Measurements from ENCODE around the gene PLCL1. TPM values are rescaled to one million over a fixed set of nuclear protein-coding genes. Genes with fewer than 3 reads are reported as not detected.

Gene PLCL1
- polyA plus RNA-seq, 3 donors: 0.69 to 1.4 (median 0.79) TPM

DNA sequence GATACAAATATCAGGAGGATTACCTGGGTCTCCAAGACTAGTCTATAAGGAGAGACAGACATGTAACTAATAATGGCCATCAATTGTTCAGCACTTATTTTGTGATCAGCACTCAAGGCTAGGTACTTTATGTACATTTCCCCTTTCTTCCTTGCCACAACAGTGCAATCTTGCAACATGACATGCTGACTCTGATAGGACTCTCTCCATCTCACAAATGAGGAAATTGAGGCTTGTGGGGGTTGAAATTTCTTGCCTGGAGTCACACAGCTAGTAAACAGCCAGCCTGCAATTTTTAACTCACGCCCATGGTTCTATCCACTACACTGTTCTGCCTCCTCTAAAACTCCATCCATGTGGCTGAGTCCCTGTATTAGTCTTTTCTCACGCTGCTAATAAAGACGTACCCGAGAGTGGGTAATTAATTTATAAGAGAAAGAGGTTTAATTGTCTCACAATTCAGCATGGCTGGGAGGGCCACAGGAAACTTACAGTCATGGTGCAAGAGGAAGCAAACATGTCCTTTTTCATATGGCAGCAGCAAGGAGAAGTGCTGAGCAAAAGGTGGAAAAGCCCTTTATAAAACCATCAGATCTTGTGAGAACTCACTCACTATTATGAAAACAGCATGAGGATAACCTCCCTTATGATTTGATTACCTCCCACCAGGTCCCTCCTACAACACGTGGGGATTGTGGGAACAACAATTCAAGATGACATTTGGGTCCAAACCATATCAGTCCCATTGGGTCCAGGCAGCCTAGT lies 302.4 kb downstream of the PLCL1 start:
- Histone ChIP-seq H3K27ac (ENCODE audit: low read depth in 1 of 2, low read length in 2 of 2) (peak overlapping the region; percentile 29 to 80), H3K4me1 (ENCODE audit: control insufficient read depth in 1 of 2, insufficient read depth in 2 of 2, low read length in 2 of 2) (peaks cover 21 to 23% of the 10 kb centered on the region in 2 donors), H4K20me1 (ENCODE audit: insufficient read depth, low read length) (no peaks in the 10 kb centered on the region), H2AFZ (ENCODE audit: insufficient read depth, low read depth, low read length, poor library complexity, severe bottlenecking) (peak overlapping the region; percentile 4), H3K27me3 (ENCODE audit: control insufficient read depth in 2 of 2, insufficient read depth in 2 of 2, low read length in 2 of 2) (no peaks in the 10 kb centered on the region), H3K9me3 (replicated peaks in 1 of 2; ENCODE audit: control insufficient read depth in 1 of 2, insufficient read depth in 1 of 2, low read length in 2 of 2) (no peaks in the 10 kb centered on the region), H3K9ac (ENCODE audit: insufficient read depth, low read length, poor library complexity, severe bottlenecking) (no peak overlapping the region), H3K4me3 (replicated peaks in 1 of 3; ENCODE audit: low read depth in 2 of 3, low read length in 3 of 3) (peak overlapping the region in 1 of 3 experiments; percentile 1), H3K36me3 (replicated peaks in 1 of 2; ENCODE audit: control insufficient read depth in 1 of 2, insufficient read depth in 2 of 2, low read length in 2 of 2) (no peaks in the 10 kb centered on the region), H3K79me2 (ENCODE audit: insufficient read depth, low read length) (no peaks in the 10 kb centered on the region), H3K4me2 (replicated peaks; ENCODE audit: extremely low read depth, low read length, poor library complexity, severe bottlenecking) (peak overlapping the region; percentile 1)
- peak; percentile 73 to 84 (median 73) for DNase-seq
- Mint-ChIP-seq H3K9me3 (peaks cover 0 to 7% (median 0%) of the 10 kb centered on the region in 7 donors), H3K4me3 (no peak overlapping the region), H3K36me3 (peaks cover 2 to 6% of the 10 kb centered on the region in 2 donors), H3K27me3 (ENCODE audit: low read depth in 3 of 3) (peaks cover 0 to 2% (median 0%) of the 10 kb centered on the region in 3 donors), H3K27ac (peak overlapping the region; percentile 78 to 93 (median 87)), H3K4me1 (peaks cover 22% of the 10 kb centered on the region)
- 40% methylated on average over 1 of the region's 5 CpGs for WGBS (ENCODE audit: insufficient coverage)
- TF ChIP-seq, protein P1, sequence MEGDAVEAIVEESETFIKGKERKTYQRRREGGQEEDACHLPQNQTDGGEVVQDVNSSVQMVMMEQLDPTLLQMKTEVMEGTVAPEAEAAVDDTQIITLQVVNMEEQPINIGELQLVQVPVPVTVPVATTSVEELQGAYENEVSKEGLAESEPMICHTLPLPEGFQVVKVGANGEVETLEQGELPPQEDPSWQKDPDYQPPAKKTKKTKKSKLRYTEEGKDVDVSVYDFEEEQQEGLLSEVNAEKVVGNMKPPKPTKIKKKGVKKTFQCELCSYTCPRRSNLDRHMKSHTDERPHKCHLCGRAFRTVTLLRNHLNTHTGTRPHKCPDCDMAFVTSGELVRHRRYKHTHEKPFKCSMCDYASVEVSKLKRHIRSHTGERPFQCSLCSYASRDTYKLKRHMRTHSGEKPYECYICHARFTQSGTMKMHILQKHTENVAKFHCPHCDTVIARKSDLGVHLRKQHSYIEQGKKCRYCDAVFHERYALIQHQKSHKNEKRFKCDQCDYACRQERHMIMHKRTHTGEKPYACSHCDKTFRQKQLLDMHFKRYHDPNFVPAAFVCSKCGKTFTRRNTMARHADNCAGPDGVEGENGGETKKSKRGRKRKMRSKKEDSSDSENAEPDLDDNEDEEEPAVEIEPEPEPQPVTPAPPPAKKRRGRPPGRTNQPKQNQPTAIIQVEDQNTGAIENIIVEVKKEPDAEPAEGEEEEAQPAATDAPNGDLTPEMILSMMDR (IDR thresholded peaks at IDR 0.05): no peak
- intact Hi-C loops (cut with micrococcal nuclease): no loop called here

DNA sequence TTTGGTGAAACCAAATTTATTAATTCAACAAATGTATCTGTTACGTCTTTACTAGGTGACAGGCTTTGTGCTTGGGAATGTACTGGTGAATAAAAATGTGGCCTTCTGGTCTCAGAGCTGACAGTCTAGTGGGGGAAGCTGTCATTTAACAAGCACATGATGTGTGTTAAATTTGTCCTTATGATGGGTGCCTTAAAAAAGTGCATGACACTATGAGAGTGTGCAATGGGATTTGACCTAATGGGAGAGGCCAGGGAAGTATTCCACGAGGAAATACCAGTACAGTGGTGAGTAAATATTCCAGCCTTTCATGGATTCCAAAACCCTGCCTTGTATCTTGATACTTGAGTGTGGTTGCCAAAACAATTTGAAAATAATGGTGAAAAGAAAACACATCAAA lies 308.9 kb downstream of the PLCL1 start:
- peaks cover 5% of the 10 kb centered on the region for H3K4me1 Mint-ChIP-seq
- TF ChIP-seq, protein P1 (IDR thresholded peaks at IDR 0.05): no peak
- Histone ChIP-seq H3K4me2 (replicated peaks; ENCODE audit: extremely low read depth, low read length, poor library complexity, severe bottlenecking) (no peak overlapping the region), H3K4me3 (replicated peaks in 1 of 3; ENCODE audit: low read depth in 2 of 3, low read length in 3 of 3) (no peak overlapping the region), H3K79me2 (ENCODE audit: insufficient read depth, low read length) (no peaks in the 10 kb centered on the region), H3K9me3 (replicated peaks in 1 of 2; ENCODE audit: control insufficient read depth in 1 of 2, insufficient read depth in 1 of 2, low read length in 2 of 2) (no peaks in the 10 kb centered on the region), H3K36me3 (replicated peaks in 1 of 2; ENCODE audit: control insufficient read depth in 1 of 2, insufficient read depth in 2 of 2, low read length in 2 of 2) (no peaks in the 10 kb centered on the region), H3K27ac (ENCODE audit: low read depth in 1 of 2, low read length in 2 of 2) (no peak overlapping the region), H4K20me1 (ENCODE audit: insufficient read depth, low read length) (no peaks in the 10 kb centered on the region), H3K4me1 (ENCODE audit: control insufficient read depth in 1 of 2, insufficient read depth in 2 of 2, low read length in 2 of 2) (no peaks in the 10 kb centered on the region), H3K9ac (ENCODE audit: insufficient read depth, low read length, poor library complexity, severe bottlenecking) (no peak overlapping the region), H2AFZ (ENCODE audit: insufficient read depth, low read depth, low read length, poor library complexity, severe bottlenecking) (no peak overlapping the region), H3K27me3 (ENCODE audit: control insufficient read depth in 2 of 2, insufficient read depth in 2 of 2, low read length in 2 of 2) (no peaks in the 10 kb centered on the region)
- H3K27ac Mint-ChIP-seq: no peak overlapping the region
- intact Hi-C loops (cut with micrococcal nuclease): no loop called here
- WGBS (ENCODE audit: insufficient coverage): no CpG with 5 or more reads among the region's 2 CpGs
- H3K36me3 Mint-ChIP-seq: no peaks in the 10 kb centered on the region
- H3K9me3 Mint-ChIP-seq: no peaks in the 10 kb centered on the region
- no peaks in the 10 kb centered on the region for H3K27me3 Mint-ChIP-seq (ENCODE audit: low read depth in 3 of 3)
- DNase-seq: no peak
- H3K4me3 Mint-ChIP-seq: no peak overlapping the region

All from CD14-positive monocyte (primary cell).